Measurements from ENCODE around the gene CTU1.
"Not testable (repeated sequence)": the region's sequence is repeated elsewhere in the genome, so short reads cannot be mapped to it uniquely, and the experiment has no call there.

The CTU1 gene

DNA sequence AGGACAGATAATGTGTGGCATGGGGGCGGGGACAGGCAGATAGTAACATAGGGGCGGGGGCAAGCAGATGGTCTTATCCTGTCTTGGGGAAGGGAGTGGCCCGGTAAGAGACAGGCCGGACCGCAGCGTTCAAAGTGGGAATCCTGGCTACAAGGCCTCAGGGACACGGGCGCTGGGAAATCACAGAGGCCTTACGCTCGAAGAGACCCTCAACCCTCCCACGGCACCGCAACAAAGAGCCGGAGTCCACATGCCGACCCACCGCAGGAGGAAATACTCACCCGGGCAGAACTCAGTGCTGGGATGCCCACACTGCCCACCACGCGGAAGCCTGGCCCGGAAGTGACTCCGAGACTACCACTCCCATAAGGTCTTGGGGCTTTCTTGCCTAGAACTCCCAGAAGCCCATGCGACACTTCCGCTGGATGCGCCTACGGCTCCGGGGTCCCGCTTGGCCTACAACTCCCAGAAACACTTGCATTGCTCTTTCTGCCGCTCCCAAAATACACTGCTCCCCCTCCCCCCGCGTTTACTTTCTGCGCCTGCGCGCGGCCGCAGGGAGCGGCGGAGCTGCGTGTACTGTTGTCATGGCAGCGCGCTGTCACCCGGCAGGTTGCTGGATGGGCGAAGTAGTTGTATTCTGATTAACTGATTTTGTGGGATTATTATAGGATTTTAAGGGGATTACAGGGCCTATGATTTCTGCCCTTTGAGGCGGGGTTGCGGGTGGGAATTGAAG is at the start of gene CTU1:
Gene CTU1 (minus strand): TSS at position 344 of the 739 bp plus-strand sequence. CDS start 3,840 bp downstream, outside the sequence.
- peak; percentile 97 for DNase-seq (ENCODE audit: low read depth, low spot score)

DNA sequence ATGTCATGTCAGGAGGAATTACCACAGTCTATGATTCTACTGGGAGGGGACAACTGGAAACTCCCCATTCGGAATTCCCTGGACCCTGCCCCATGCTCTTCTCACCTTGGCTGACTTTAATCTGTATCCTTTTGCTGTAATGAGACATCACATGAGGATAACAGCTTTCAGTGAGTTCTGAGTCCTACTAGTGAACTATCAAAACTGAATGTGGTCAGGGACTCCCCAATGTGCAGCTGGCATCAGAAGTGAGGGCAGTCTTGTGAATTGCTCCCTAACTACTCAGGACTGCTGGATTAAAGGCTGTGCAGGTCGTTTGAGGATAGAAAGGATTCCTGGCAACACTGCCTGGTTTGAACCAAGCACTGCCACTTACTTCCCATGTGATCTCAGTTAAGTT is 49.1 kb upstream of the CTU1 start:
- DNase-seq (ENCODE audit: low read depth, low spot score) = no peak

DNA sequence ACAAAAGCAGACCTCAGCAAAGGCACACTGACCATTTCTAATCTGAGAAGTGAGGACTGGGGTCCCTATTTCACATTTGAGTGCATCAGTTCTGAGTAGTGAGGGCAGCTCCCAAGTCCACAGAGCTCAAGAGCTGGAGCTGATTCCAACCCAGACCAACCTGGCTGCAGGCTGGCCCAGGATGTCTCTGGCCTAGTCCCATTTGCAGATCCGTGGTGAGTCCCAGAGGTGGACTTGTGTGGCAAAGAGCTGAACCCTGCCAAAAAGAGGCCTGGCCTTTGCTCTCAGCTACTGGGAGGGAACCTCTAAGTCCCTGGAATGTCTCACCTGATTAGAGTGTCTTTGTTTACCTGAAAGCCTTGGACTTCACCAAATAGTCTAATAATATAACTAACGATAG is 48.5 kb upstream of the CTU1 start:
- DNase-seq (ENCODE audit: low read depth, low spot score) = no peak

DNA sequence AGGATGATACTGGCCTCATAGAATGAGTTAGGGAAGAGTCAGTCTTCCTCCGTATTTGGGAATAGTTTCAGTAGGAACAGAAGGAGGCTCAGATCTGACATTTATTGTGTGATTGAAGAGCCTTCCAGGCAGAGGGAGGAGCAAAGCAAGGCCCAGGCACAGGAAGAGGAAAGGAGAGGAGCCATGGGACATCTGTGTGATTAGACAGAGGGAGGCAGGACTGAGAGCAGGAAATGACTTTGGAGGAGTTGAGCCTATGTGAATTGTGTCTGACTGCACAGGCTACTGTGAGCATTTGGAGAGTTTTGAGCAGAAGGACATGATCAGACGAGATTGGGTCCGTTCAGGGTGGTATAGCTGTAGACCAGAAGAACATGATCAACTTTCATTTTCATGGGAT is 42.4 kb upstream of the CTU1 start:
- no peak for DNase-seq (ENCODE audit: low read depth, low spot score)

DNA sequence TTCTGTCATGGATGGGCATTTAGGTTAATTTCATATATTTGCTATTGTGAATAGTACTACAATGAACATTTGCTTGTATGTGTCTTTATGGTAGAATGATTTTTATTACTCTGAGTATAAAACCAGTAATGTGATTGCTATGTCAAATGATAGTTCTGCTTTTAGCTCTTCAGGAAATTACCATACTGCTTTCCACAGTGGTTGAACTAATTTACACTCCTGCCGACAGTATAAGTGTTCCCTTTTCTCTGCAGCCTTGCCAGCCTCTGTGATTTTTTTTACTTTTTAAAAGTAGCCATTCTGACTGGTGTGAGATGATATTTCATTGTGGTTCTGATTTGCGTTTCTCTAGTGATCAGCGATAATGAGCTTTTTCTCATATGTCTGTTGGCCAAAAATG is 40.4 kb upstream of the CTU1 start:
- no peak for DNase-seq (ENCODE audit: low read depth, low spot score)

DNA sequence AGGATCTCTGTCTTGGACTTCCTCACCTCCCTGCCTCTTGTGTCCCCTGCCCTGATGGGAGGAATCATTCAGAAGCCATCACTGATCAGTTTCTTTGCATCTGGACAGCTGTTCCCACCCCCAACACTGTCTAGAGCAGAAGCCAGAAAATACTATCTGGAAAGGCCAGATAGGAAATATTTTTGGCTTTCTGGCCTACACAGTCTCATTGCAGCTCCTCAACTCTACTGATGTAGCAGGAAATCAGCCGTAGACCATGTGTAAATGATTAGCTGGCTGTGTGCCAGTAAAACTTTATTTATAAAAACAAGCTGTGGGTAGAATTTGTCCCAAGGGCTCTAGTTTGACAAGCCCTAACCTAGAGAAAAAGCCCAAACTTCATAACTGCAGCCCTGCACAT is 39.5 kb upstream of the CTU1 start:
- no peak for DNase-seq (ENCODE audit: low read depth, low spot score)

DNA sequence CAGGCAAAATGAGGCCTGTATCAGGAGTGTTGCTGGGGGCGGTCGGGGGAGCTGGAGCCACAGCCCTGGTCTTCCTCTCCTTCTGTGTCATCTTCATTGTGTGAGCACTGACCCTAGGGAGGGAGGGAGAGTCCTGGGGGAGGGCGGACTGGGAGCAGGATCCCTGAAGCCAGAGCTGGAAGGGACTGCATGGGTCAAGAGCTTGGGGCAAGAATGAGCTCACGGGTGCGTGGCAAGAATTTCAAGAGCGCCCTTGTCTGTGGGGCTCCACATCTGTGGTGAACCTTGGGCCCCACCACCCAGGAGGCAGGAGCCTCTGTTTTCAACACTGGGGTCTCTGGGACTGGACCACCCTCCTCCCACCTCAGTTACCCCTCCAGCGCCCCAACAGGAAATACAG is 38.5 kb upstream of the CTU1 start:
- no peak for DNase-seq (ENCODE audit: low read depth, low spot score)

DNA sequence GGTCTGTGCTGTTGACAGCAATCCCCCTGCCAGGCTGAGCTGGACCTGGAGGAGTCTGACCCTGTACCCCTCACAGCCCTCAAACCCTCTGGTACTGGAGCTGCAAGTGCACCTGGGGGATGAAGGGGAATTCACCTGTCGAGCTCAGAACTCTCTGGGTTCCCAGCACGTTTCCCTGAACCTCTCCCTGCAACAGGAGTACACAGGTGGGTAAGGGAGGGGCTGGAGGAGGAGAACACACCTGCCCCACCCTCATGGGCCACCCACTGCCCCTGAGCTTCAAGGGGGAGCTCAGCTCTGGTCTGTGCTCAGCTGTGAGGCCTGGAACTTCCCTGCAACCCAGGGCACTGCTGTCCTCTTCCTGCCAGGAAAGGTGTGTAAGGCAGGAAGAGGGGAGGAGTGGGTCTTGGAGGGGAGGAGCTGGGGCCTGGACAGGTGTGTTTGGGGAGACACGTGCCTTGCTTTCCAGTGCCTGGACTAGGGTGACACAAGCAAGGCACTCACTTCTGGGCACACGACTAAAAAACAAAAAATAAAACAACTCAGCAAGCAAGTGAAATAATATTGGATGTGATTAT is 37.8 kb upstream of the CTU1 start:
- DNase-seq (ENCODE audit: low read depth, low spot score) = no peak

DNA sequence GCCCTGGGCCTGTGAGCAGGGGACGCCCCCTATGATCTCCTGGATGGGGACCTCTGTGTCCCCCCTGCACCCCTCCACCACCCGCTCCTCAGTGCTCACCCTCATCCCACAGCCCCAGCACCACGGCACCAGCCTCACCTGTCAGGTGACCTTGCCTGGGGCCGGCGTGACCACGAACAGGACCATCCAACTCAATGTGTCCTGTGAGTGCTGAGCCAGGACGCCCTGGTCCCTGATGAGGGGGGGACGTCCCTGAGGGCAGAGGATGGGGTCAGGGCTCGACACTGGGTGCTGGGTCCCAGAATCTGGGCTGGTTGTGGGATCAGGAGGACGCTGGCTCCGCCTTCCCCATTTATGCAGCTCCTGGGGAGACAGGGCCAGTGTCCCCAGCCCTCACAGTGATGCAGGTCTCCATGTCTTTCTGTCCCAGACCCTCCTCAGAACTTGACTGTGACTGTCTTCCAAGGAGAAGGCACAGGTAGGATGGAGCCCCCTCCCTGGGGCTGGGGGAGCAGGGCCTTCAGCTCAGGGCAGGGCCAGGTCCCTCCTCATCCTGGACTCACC is 36.4 kb upstream of the CTU1 start:
- no peak for DNase-seq (ENCODE audit: low read depth, low spot score)

DNA sequence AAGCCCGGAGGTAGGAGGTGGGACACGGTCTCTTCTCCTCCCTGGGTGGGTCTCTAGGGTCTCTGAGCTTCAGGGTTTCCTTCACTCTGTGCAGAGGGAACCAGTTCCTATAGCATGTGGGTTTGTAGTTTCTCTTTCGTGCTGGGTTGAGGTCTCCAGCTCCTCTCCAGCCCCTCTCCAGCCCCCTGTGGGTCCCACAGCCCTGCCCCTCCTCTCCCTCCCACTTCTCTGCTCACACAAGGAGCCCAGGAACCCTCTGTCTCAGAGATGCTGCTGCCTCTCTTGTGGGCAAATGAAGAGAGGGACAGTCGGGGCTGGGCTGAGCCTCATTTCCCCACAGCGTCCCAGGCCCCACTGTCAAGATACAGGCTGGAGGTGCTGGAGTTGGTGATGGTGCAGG is 35.3 kb upstream of the CTU1 start:
- DNase-seq (ENCODE audit: low read depth, low spot score) = no peak

DNA sequence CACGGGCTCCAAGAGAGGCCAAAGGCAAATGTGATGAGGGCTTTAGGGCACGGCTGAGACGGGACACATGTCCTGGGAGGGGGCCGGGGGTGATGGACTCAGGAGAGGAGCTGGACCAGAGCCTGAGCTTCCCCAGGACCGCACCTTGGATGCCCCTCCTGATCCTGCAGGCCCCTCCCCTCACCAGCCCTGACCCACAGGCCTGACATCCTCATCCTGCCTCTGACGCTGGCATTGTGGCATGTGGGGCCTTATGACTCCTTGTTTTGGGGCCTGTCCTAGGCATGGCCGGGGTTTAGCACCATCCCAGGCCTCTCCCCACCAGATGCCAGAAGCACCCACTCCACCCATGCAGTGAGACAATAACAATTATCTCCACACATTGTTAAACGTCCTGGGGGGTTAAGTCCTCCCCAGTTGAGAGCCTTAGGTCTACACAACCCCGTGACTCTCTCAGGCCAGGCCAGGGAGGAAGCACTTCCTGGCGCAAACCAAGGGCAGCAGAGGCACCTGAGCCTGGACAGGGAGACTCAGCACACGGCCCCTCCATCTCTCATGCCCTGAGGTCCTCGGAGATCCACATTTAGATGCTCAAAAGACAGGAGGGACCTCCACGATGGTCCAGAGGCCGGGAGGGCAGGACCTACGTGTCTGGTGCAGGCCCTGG is 34.7 kb upstream of the CTU1 start:
- not testable (repeated sequence) for DNase-seq (ENCODE audit: low read depth, low spot score)

DNA sequence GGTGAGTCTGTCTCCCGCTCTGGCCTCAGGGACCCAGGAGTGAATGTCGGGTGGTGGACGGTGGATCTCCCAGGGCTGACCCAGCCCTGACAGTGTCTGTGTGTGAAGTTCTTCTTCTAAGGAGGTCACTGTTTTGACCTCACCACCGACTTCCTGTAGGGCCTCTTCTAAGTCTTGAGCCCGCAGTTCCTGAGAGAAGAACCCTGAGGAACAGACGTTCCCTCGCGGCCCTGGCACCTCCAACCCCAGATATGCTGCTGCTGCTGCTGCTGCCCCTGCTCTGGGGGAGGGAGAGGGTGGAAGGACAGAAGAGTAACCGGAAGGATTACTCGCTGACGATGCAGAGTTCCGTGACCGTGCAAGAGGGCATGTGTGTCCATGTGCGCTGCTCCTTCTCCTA is 33.9 kb upstream of the CTU1 start, which contains the start of gene SIGLEC7:
Gene SIGLEC7 (plus strand): TSS at position 183 of the 400 bp plus-strand sequence. CDS start 69 bp downstream, at position 252.
- DNase-seq (ENCODE audit: low read depth, low spot score) = no peak

DNA sequence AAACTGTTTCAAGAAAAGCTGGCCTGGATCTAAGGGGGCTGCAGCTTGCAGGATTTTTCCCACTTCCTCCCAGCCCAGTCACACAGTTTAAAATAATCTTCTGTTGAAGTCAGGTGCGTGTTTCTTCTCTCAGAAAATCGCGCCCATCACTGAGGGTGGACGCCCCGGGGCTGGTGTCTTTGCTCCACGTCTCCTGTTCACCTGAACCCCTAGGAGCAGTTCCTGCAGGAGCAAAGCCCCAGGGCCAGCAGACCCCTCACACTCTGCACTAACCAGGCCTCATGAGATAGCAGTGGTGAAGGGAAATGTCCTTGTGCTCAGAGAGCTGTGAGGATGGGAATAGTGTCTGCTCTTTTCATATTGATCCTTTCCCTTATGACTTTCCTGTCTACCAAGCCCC is 33.0 kb upstream of the CTU1 start:
- no peak for DNase-seq (ENCODE audit: low read depth, low spot score)

DNA sequence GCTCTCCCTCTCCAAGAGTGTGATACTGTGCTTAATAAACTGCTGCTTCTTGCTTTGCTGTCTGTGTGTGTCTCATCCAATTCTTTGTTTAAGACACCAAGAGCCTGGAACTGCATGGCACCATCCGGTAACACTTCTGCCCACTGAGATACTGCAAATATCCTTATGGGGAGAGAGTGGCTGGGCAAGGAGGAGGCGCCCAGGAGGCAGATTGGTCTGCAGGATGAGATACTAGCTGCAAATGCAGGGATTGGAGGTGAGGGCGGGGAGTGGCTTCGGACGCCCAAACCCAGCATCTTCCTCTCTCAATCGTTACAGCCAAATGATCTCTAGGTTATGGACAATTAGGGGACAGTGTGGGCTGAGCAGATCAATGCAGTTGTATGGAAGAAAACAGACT is 32.2 kb upstream of the CTU1 start:
- DNase-seq (ENCODE audit: low read depth, low spot score) = no peak

DNA sequence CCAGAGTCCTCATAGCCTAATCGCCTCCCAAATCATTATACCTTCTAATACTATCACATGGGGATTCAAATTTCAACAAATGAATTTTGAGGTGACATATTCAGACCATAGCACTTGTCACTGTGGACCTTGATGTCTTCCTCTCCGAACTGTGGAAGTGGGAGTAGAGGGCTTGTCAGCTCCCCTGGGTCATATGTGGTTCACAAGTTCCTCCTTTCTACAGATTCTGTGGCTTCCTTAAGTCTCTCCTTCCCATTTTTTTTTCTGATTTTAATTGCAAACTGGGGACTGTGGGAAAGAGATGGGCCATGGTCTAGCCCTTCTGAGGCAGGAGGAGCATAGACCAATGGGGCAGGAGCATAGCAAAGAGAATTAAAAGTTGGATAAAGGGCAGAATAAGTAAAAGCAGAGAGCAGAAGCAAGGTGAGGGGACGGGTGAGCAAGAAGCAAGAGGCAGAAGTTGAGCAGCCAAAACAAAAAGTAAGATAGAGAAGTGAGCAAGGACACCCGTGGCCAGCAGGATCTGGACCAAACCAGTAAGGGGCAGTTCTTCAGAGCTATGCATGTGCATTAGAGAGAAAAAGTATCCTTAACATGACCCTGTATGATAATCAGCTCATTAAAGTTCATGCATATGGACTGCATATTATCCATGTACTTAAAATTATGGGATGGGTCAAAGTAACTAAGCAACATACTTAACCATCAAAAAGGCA is 31.2 kb upstream of the CTU1 start:
- DNase-seq (ENCODE audit: low read depth, low spot score) = no peak

DNA sequence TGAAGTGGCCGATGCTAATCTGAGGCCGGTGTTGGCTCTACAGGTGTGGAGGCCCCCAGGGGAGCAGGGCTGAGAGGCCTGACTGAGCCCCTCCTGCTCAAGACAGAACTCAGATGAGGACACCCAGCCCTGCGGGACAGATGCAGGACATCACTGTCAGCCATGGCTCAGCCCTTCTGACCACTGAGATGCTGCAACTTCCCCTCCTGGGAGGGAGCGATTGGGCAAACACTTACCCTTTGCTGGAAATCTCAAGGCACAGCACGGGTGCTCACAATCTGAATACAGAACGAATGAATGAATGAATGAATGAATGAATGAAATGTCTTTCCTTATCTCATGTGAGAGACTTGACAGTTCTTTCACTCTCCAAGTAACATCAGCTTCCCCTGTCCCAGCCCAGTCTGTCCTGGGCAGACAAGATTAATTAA is 30.4 kb upstream of the CTU1 start:
- DNase-seq (ENCODE audit: low read depth, low spot score) = no peak

DNA sequence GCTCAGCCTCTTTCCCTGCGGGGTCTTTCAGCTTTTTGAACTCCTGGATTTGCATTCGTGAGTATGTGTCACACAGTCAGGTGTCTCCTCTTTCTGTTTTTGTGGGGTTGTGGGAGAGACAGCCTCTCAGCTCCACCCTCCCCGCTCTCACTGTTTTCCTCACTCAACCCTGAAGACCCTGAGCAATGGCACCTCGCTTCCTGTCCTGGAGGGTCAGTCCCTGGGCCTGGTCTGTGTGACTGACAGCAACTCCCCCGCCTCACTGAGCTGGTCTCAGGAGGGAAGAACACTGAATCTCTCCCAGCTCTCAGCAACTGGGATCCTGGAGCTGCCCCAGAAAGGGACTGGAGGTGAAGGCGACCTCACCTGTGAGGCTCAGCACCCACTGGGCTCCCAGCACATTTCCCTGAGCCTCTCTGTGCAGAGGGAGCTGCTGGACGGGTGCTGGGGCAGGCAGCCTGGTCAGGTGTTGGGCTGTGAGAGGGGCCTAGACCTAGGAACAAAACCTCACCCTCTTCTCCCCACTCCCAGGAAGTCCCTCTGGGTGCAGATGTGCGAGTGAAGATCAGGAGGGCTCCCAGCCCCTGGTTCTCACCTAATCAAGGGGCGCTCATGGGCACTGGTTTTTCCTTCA is 29.7 kb upstream of the CTU1 start:
- DNase-seq (ENCODE audit: low read depth, low spot score) = no peak

DNA sequence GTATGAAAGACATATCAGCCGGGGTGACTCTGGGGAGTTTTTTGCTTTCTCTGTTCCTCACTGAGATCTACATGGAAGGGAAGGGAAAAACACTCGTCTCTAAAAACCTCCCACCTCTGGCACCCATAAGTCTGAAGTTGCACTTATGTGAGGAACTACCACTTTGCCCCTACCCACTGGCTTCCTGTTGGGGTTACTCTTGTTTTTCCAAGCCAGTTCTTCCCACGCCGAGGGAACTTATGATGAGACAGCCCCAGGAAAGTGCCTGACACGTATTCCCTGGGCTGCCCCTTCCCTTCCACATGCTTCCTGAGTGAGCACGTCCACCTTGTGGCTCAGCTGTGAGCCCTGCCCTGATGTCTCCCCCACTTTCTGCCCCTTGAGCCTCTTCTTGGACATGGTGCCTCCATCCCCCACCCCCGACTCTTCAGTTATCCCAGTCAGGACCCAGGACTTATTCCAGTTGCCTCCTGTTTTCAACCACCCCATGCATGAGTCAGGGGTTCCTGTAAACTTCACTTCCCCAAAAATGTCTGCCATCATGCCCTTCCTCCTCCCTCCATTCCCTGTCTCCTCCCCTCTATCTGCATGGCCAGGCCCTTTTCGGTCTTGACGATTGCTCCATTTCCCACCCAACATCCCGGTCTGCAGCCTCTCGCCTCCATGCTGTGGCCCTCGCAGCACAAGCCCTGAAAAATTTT is 28.8 kb upstream of the CTU1 start:
- DNase-seq (ENCODE audit: low read depth, low spot score) = no peak

DNA sequence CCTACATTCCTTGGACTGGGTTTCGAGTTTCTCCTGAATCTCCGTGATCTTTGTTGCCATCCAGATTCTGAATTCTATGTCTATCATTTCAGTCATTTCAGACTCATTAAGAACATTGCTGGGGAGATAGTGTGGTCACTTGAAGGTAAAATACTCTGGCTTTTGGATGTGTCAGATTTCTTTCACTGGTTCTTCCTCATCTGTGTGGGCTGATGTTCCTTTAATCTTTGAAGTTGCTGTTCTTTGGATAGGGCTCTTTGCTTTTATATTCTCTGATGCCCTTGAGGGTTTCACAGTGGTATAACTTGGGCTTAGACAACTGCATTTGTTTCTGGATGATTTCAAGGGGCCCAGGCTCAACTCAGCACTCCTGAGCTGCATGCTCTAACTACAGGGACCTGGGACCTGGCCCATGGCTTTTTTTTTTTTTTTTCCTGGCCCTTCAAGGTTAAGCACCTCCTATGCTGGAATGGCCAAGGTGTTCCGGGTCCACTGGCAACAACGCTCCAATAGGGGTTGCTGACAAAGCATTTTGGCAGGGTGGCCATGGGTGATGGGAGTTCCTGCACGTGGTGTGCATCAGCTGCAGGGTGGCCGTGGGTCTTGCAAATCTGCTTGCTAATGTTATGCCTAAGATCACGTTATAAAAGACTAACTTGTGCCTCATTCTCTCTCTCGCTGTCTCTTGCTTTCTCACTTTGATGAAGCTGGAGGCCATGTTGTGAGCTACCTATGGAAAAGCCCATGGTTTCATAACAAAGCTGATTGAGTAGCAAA is 28.0 kb upstream of the CTU1 start:
- no peak for DNase-seq (ENCODE audit: low read depth, low spot score)

DNA sequence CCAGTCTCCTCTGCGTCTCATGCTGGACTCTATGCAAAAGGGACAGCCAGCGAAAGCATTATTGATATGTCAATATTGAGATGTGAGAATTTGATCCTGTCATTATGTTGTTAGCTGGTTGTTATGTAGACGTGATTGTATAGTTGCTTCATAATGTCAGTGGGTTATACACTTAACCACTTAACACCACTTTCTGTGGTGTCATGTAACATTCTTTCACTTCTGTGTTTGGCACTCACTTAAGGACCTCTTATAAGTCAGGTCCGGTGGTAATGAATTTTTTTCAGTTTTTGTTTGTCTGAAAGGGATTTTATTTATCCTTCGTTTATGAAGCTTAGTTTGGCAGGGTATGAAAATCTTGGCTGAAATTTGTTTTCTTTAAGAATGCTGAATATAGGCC is 26.8 kb upstream of the CTU1 start:
- DNase-seq (ENCODE audit: low read depth, low spot score) = no peak
